ENCODE measurements around the gene MRPL12. TPM values are rescaled to one million over a fixed set of nuclear protein-coding genes. Genes with fewer than 3 reads are reported as not detected.

Gene MRPL12
- total RNA-seq (2014; rRNA removed; shearing (Covaris generic)): 19.5 and 34.3 TPM in 2 replicates

GRCh38 chr17:81702934-81703746 lies at the start of gene MRPL12:
Gene MRPL12 (plus strand): TSS chr17:81703367. CDS start chr17:81703502, 135 bp downstream.
- peaks cover 92% of the 10 kb centered on the region for H3K36me3 ChIP-seq
- H3K27ac ChIP-seq: peak within 1 kb of the TSS; percentile 62

GRCh38 chr17:81655378-81656117 lies 47.6 kb upstream of the MRPL12 start:
- no peak for DNase-seq (ENCODE audit: low read depth in 1 of 2, low spot score in 2 of 2)
- Histone ChIP-seq H3K36me3 (no peaks in the 10 kb centered on the region), H3K4me1 (replicated peaks) (no peaks in the 10 kb centered on the region), H3K9me3 (replicated peaks) (no peaks in the 10 kb centered on the region), H3K4me3 (no peak overlapping the region), H3K27ac (no peak overlapping the region), H3K27me3 (replicated peaks) (no peaks in the 10 kb centered on the region)

More at GRCh38 chr17:81702934-81703746, at the start of gene MRPL12:
- peak within 1 kb of the TSS; percentile 86 for H3K4me3 ChIP-seq
- H3K27me3 ChIP-seq (replicated peaks): no peaks in the 10 kb centered on the region
- H3K9me3 ChIP-seq (replicated peaks): no peaks in the 10 kb centered on the region
- peak; percentile 91 to 96 for DNase-seq (ENCODE audit: low read depth in 1 of 2, low spot score in 2 of 2)
- H3K4me1 ChIP-seq (replicated peaks): peaks cover 24% of the 10 kb centered on the region

- DNase-seq (ENCODE audit: low read depth in 1 of 2, low spot score in 2 of 2): no peak
- Histone ChIP-seq H3K9me3 (replicated peaks) (no peaks in the 10 kb centered on the region), H3K27me3 (replicated peaks) (no peaks in the 10 kb centered on the region), H3K4me1 (replicated peaks) (no peaks in the 10 kb centered on the region), H3K27ac (no peak within 1 kb of the TSS), H3K36me3 (no peaks in the 10 kb centered on the region), H3K4me3 (no peak within 1 kb of the TSS)
These were observed 46.9 kb upstream of the MRPL12 start, which contains the start of gene PDE6G for GRCh38 chr17:81656118-81656743. Gene PDE6G (minus strand): TSS chr17:81656542. CDS start chr17:81653305, 3,237 bp downstream.

- no peak for DNase-seq (ENCODE audit: low read depth in 1 of 2, low spot score in 2 of 2)
- Histone ChIP-seq H3K4me3 (no peak overlapping the region), H3K4me1 (replicated peaks) (no peaks in the 10 kb centered on the region), H3K36me3 (no peaks in the 10 kb centered on the region), H3K27ac (no peak overlapping the region), H3K9me3 (replicated peaks) (no peaks in the 10 kb centered on the region), H3K27me3 (replicated peaks) (no peaks in the 10 kb centered on the region)
These were observed 46.3 kb upstream of the MRPL12 start for GRCh38 chr17:81656835-81657234.

GRCh38 chr17:81659038-81659437 lies 44.1 kb upstream of the MRPL12 start:
- no peak for DNase-seq (ENCODE audit: low read depth in 1 of 2, low spot score in 2 of 2)
- Histone ChIP-seq H3K4me1 (replicated peaks) (no peaks in the 10 kb centered on the region), H3K36me3 (peaks cover under 1% of the 10 kb centered on the region; the same call in 1 of the 2 replicates), H3K27me3 (replicated peaks) (no peaks in the 10 kb centered on the region), H3K9me3 (replicated peaks) (no peaks in the 10 kb centered on the region), H3K4me3 (no peak overlapping the region), H3K27ac (no peak overlapping the region)

- no peaks in the 10 kb centered on the region for H3K27me3 ChIP-seq (replicated peaks)
- peaks cover 6% of the 10 kb centered on the region for H3K4me1 ChIP-seq (replicated peaks)
These were observed 42.7 kb upstream of the MRPL12 start for GRCh38 chr17:81660441-81660840.

GRCh38 chr17:81662002-81662401 lies 41.2 kb upstream of the MRPL12 start:
- Histone ChIP-seq H3K4me1 (replicated peaks) (peaks cover 12% of the 10 kb centered on the region), H3K27ac (no peak overlapping the region), H3K4me3 (no peak overlapping the region), H3K9me3 (replicated peaks) (no peaks in the 10 kb centered on the region), H3K36me3 (peaks cover 25% of the 10 kb centered on the region), H3K27me3 (replicated peaks) (no peaks in the 10 kb centered on the region)
- no peak for DNase-seq (ENCODE audit: low read depth in 1 of 2, low spot score in 2 of 2)

More at GRCh38 chr17:81660441-81660840, 42.7 kb upstream of the MRPL12 start:
- H3K4me3 ChIP-seq: no peak overlapping the region
- H3K27ac ChIP-seq: no peak overlapping the region
- no peaks in the 10 kb centered on the region for H3K9me3 ChIP-seq (replicated peaks)
- H3K36me3 ChIP-seq: peaks cover 15% of the 10 kb centered on the region
- no peak for DNase-seq (ENCODE audit: low read depth in 1 of 2, low spot score in 2 of 2)

GRCh38 chr17:81664051-81664470 lies 39.1 kb upstream of the MRPL12 start:
- DNase-seq (ENCODE audit: low read depth in 1 of 2, low spot score in 2 of 2): peak in 1 of 2 experiments; percentile 47
- no peaks in the 10 kb centered on the region for H3K27me3 ChIP-seq (replicated peaks)
- no peak overlapping the region for H3K4me3 ChIP-seq
- peaks cover 23% of the 10 kb centered on the region for H3K4me1 ChIP-seq (replicated peaks)
- H3K27ac ChIP-seq: no peak overlapping the region
- peaks cover 41% of the 10 kb centered on the region for H3K36me3 ChIP-seq
- no peaks in the 10 kb centered on the region for H3K9me3 ChIP-seq (replicated peaks)

- Histone ChIP-seq H3K4me1 (replicated peaks) (peaks cover 23% of the 10 kb centered on the region), H3K36me3 (peaks cover 55% of the 10 kb centered on the region), H3K9me3 (replicated peaks) (no peaks in the 10 kb centered on the region), H3K4me3 (peak overlapping the region; percentile 85), H3K27me3 (replicated peaks) (no peaks in the 10 kb centered on the region), H3K27ac (peak overlapping the region; percentile 58)
- DNase-seq (ENCODE audit: low read depth in 1 of 2, low spot score in 2 of 2): peak in 1 of 2 experiments; percentile 64
These were observed 37.7 kb upstream of the MRPL12 start for GRCh38 chr17:81665205-81666091.

GRCh38 chr17:81666092-81666341 lies 37.1 kb upstream of the MRPL12 start:
- Histone ChIP-seq H3K4me3 (peak overlapping the region; percentile 85), H3K4me1 (replicated peaks) (peaks cover 23% of the 10 kb centered on the region), H3K27me3 (replicated peaks) (no peaks in the 10 kb centered on the region), H3K9me3 (replicated peaks) (no peaks in the 10 kb centered on the region), H3K27ac (peak overlapping the region; percentile 58), H3K36me3 (peaks cover 61% of the 10 kb centered on the region)
- DNase-seq (ENCODE audit: low read depth in 1 of 2, low spot score in 2 of 2): peak in 1 of 2 experiments; percentile 66

GRCh38 chr17:81666342-81667191 lies 36.6 kb upstream of the MRPL12 start, which contains the start of the genes CCDC137 and OXLD1:
Gene CCDC137 (plus strand): TSS chr17:81666737. CDS start chr17:81666767, 30 bp downstream.
Gene OXLD1 (minus strand): TSS chr17:81666605. CDS start chr17:81666577, 28 bp downstream.
- H3K36me3 ChIP-seq: peaks cover 67% of the 10 kb centered on the region
- H3K4me1 ChIP-seq (replicated peaks): peaks cover 23% of the 10 kb centered on the region
- DNase-seq (ENCODE audit: low read depth in 1 of 2, low spot score in 2 of 2): peak; percentile 95 to 99
- peak within 1 kb of the TSS; percentile 58 for H3K27ac ChIP-seq
- H3K27me3 ChIP-seq (replicated peaks): no peaks in the 10 kb centered on the region
- peak within 1 kb of the TSS; percentile 85 for H3K4me3 ChIP-seq
- H3K9me3 ChIP-seq (replicated peaks): no peaks in the 10 kb centered on the region

GRCh38 chr17:81667754-81668153 lies 35.4 kb upstream of the MRPL12 start:
- H3K27me3 ChIP-seq (replicated peaks): no peaks in the 10 kb centered on the region
- H3K9me3 ChIP-seq (replicated peaks): no peaks in the 10 kb centered on the region
- no peak for DNase-seq (ENCODE audit: low read depth in 1 of 2, low spot score in 2 of 2)
- peak overlapping the region; percentile 85 for H3K4me3 ChIP-seq
- peaks cover 23% of the 10 kb centered on the region for H3K4me1 ChIP-seq (replicated peaks)
- peaks cover 78% of the 10 kb centered on the region for H3K36me3 ChIP-seq
- no peak overlapping the region for H3K27ac ChIP-seq

All from SJSA1 (cell line).